Stimulated activated naive CD8-positive, alpha-beta T cell treated with anti-CD3 and anti-CD28 coated beads, Interleukin-15, amount 100 ng/mL, for 72 hours (primary cell): ENCODE results near the gene CMAS.
"Not testable (repeated sequence)": the region's sequence is repeated elsewhere in the genome, so short reads cannot be mapped to it uniquely, and the experiment has no call there.

Experiments
- ATAC-seq: fragments of 150-1000 bp; cut with Tn5 transposase; 2 replicates; pipeline ENCODE4 v1.10.0; 2021; ENCODE audit warnings: mild to moderate bottlenecking, moderate library complexity
- DNase-seq, 2 donors: peaks; one replicate each; pipeline ENCODE4 v3.0.0; 2021 to 2022
- H3K27ac Mint-ChIP-seq, 2 donors: one replicate each; pipeline ENCODE4 v1.8.0; 2022; ENCODE audit warnings: mild to moderate bottlenecking in 2 of 2, mixed read lengths in 2 of 2, moderate library complexity in 2 of 2
- H3K27me3 Mint-ChIP-seq: one replicate; pipeline ENCODE4 v1.8.0; 2022; ENCODE audit warnings: mixed read lengths
- H3K4me1 Mint-ChIP-seq: one replicate; pipeline ENCODE4 v1.8.0; 2022; ENCODE audit warnings: mild to moderate bottlenecking, mixed read lengths
- H3K4me3 Mint-ChIP-seq, 2 donors: one replicate each; pipeline ENCODE4 v1.8.0; 2022; ENCODE audit warnings: mild to moderate bottlenecking in 2 of 2, mixed read lengths in 2 of 2, moderate library complexity in 1 of 2
- H3K9me3 Mint-ChIP-seq, 2 donors: one replicate each; pipeline ENCODE4 v1.8.0; 2022; ENCODE audit warnings: mixed read lengths in 2 of 2

Gene CMAS

GRCh38 chr12:22069851-22070250, 23.8 kb downstream of the CMAS start:
- no peak overlapping the region for H3K27ac Mint-ChIP-seq
- H3K27me3 Mint-ChIP-seq = no peaks in the 10 kb centered on the region
- H3K9me3 Mint-ChIP-seq = no peaks in the 10 kb centered on the region
- H3K4me1 Mint-ChIP-seq = no peaks in the 10 kb centered on the region
- DNase-seq = no peak
- H3K4me3 Mint-ChIP-seq = no peak overlapping the region
- no peak for ATAC-seq

GRCh38 chr12:22082190-22082701, 36.2 kb downstream of the CMAS start:
- H3K9me3 Mint-ChIP-seq = no peaks in the 10 kb centered on the region
- no peak for ATAC-seq
- no peaks in the 10 kb centered on the region for H3K4me1 Mint-ChIP-seq
- no peak for DNase-seq
- no peak overlapping the region for H3K4me3 Mint-ChIP-seq
- H3K27me3 Mint-ChIP-seq = no peaks in the 10 kb centered on the region
- no peak overlapping the region for H3K27ac Mint-ChIP-seq

- H3K27ac Mint-ChIP-seq = no peak overlapping the region
- no peaks in the 10 kb centered on the region for H3K4me1 Mint-ChIP-seq
- H3K4me3 Mint-ChIP-seq = no peak overlapping the region
- ATAC-seq (peak; percentile 40), DNase-seq (no peak)
- no peaks in the 10 kb centered on the region for H3K9me3 Mint-ChIP-seq
- no peaks in the 10 kb centered on the region for H3K27me3 Mint-ChIP-seq
Measured at GRCh38 chr12:22083167-22083566, 37.1 kb downstream of the CMAS start.

DNA sequence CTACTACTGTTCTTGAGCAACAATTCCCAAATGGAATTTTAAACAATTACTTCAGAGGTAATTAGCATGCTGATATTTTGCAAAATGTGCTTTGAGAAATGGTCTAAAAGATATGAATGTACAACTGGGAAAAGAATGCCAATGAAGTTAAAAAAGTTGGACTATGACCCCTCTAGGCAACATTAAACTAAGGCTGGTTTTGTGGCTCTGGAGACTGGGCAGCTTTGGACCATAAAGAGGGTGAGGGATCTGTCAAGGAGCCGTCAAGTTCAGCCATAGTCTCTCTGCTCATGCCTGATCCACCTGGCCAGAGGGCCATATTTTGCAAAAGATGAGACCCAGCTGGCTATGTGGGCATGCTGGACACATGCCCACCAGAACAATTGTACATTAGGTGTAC, 38.8 kb downstream of the CMAS start:
- ATAC-seq = no peak
- DNase-seq = no peak
- Mint-ChIP-seq H3K27ac (no peak overlapping the region), H3K9me3 (peaks cover 0 to 1% of the 10 kb centered on the region in 2 donors), H3K4me3 (no peak overlapping the region), H3K27me3 (no peaks in the 10 kb centered on the region), H3K4me1 (no peaks in the 10 kb centered on the region)

DNA sequence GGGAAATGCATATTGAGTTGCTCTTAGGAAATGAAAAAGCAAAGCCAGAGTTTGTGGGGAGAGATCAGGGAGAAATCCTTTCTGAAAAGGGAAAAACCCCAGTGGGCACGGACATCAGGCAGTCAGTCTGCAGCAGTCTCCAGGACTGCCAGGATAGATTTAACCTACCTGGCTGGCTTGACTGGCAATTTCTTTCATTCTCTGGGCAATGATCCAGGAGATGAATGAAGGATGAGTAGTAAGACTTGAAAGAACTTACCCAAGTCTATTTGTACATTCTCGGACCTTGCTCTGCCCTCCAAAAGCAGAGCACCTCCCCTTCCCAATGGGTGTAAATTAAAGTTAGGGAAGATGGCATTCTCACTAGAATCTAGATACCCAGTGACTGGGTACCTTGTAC, 42.9 kb downstream of the CMAS start:
- H3K9me3 Mint-ChIP-seq = peaks cover 0 to 6% of the 10 kb centered on the region in 2 donors
- no peak overlapping the region for H3K27ac Mint-ChIP-seq
- no peaks in the 10 kb centered on the region for H3K27me3 Mint-ChIP-seq
- DNase-seq (no peak), ATAC-seq (no peak)
- no peak overlapping the region for H3K4me3 Mint-ChIP-seq
- H3K4me1 Mint-ChIP-seq = no peaks in the 10 kb centered on the region

DNA sequence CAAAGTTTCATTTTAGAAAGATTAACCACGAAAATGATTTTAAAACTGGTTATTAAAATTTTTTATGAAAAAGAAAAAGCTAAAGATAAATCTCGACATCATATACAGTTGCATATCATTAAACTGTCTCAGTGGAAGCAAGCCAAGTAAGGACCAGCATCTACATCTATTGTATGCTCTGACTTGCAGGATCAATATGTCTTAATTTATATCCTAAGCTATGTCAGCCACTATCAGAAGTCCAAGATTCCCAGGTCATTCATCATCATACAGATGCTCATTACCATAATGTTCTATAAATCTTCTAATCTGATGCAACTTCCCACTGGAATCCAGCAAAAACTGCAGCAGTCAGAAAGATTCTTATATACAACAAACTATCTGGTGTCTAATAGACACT, 43.5 kb downstream of the CMAS start:
- Mint-ChIP-seq H3K9me3 (peaks cover 0 to 6% of the 10 kb centered on the region in 2 donors), H3K27ac (no peak overlapping the region), H3K4me1 (no peaks in the 10 kb centered on the region), H3K4me3 (no peak overlapping the region), H3K27me3 (no peaks in the 10 kb centered on the region)
- DNase-seq = no peak
- no peak for ATAC-seq

- ATAC-seq, DNase-seq, H3K27ac Mint-ChIP-seq: not testable (repeated sequence)
Measured at GRCh38 chr12:22099062-22099461, 53.0 kb downstream of the CMAS start.

DNA sequence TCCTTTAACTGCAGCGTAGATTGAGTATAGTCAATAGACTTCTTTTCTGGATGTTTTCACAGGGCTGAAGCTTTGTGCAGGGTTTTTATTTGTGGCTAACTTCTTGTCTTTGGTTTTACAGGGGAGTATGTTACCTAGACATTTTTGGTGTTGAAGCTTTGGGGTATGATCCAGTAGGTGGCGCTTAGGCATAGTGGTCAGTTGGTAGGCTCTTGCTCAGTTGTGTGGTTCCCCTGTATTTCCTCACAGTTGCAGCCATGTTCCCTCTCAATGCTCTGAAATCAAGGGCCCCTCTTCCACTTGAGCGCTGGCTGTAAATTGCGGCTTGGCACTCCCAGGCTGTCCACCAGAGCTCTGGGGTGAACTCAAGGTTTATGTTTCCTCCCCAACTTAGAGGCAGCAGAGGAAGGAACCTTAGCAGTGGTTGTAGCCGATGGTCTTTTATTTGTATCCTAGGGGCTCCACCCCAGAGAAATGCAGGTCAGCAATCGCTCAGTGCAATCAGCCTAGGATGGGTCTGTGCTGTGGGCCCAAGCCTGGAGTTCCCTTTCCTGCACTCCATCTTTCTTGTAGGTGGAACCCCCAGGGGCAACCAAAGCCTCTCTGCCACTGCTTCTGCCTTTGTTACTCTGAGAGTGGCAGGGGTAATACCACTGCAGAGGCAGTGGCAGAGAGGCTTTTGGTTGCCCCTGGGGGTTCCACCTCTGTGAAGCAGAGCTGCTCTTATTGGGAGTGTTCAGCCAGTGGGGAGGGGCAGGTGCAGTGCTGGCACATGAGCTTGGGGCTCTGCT, 55.1 kb downstream of the CMAS start:
- Mint-ChIP-seq H3K4me3 (no peak overlapping the region), H3K9me3 (no peaks in the 10 kb centered on the region), H3K4me1 (peaks cover 16% of the 10 kb centered on the region), H3K27ac (no peak overlapping the region), H3K27me3 (peaks cover 9% of the 10 kb centered on the region)
- DNase-seq (peak; percentile 43 to 54), ATAC-seq (peak; percentile 81)

More at GRCh38 chr12:22099062-22099461, 53.0 kb downstream of the CMAS start:
- not testable (repeated sequence) for H3K4me3 Mint-ChIP-seq, H3K9me3 Mint-ChIP-seq, H3K27me3 Mint-ChIP-seq
- H3K4me1 Mint-ChIP-seq = peaks cover 16% of the 10 kb centered on the region

- H3K27ac Mint-ChIP-seq = no peak overlapping the region
- ATAC-seq (peak; percentile 70), DNase-seq (no peak)
- no peaks in the 10 kb centered on the region for H3K9me3 Mint-ChIP-seq
- no peak overlapping the region for H3K4me3 Mint-ChIP-seq
- H3K27me3 Mint-ChIP-seq = peaks cover 9% of the 10 kb centered on the region
- peaks cover 16% of the 10 kb centered on the region for H3K4me1 Mint-ChIP-seq
Measured at GRCh38 chr12:22101749-22102243, 55.8 kb downstream of the CMAS start.

DNA sequence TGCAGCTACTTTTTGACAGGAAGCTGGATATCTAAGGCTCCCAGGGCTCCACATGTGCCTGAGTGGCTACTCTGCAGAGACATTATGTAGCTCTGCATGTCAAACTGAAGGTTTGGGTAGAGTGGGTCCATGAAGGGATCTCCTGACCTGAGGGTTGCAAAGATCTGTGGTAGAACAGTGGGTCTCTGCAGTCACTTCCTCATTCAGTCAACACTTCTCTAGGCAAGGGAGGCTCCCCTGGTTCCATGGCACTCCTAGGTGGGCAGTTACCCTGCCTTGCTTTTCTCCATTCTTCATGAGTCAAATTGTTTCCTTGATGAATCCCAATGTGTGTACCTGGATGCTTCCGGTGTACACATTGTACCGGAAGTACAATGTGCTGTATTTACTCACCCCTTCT, 57.4 kb downstream of the CMAS start:
- H3K27ac Mint-ChIP-seq = no peak overlapping the region
- H3K9me3 Mint-ChIP-seq = peaks cover 4 to 5% of the 10 kb centered on the region in 2 donors
- ATAC-seq (no peak), DNase-seq (no peak)
- peaks cover 18% of the 10 kb centered on the region for H3K4me1 Mint-ChIP-seq
- H3K27me3 Mint-ChIP-seq = peaks cover 4% of the 10 kb centered on the region
- H3K4me3 Mint-ChIP-seq = no peak overlapping the region

DNA sequence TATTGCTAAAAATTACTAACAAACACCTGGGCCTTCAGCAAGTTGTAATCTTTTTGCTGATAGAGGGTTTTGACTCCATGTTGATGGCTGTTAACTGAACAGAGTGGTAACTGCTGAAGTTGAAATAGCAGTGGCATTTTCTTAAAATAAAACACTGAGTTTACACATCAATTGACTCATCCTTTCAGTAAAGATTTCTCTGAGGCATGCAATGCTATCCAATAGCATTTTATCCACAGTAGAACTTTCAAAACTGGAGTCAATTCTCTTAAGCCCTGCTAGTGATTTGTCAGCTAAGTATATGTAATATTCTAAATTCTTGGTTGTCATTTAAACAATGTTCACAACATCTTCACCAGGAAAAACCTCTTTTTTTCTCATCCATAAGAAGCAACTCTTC, 59.5 kb downstream of the CMAS start:
- Mint-ChIP-seq H3K4me3 (no peak overlapping the region), H3K27me3 (no peaks in the 10 kb centered on the region), H3K27ac (no peak overlapping the region), H3K4me1 (peaks cover 39% of the 10 kb centered on the region), H3K9me3 (peaks cover 12 to 13% of the 10 kb centered on the region in 2 donors)
- DNase-seq = no peak
- no peak for ATAC-seq

- H3K4me3 Mint-ChIP-seq = peak overlapping the region; percentile 5 to 33
- no peaks in the 10 kb centered on the region for H3K27me3 Mint-ChIP-seq
- peak overlapping the region in 1 of 2 donors; percentile 94 for H3K27ac Mint-ChIP-seq
- H3K9me3 Mint-ChIP-seq = peaks cover 13 to 18% of the 10 kb centered on the region in 2 donors
- peaks cover 24% of the 10 kb centered on the region for H3K4me1 Mint-ChIP-seq
- peak; percentile 74 for ATAC-seq
- no peak for DNase-seq
Measured at GRCh38 chr12:22110176-22110575, 64.2 kb downstream of the CMAS start.
